Astrocyte of the spinal cord (primary cell): ENCODE measurements around the gene CLCNKA.
"Not testable (repeated sequence)": the region's sequence is repeated elsewhere in the genome, so short reads cannot be mapped to it uniquely, and the experiment has no call there.

Experiments
- DNase-seq: peaks from one replicate; pipeline ENCODE4 v3.0.0; 2011; ENCODE audit warnings: low read depth, low spot score
- H3K4me3 ChIP-seq: 2 replicates; pipeline ENCODE4 v1.5.1; 2011; ENCODE audit warnings: low read depth, mild to moderate bottlenecking, low read length, moderate library complexity
- in situ Hi-C: cut with HindIII; loops from 2 replicates; pipeline ENCODE4 v1.10.0; 2017; ENCODE audit warnings: low sequenced_read_pairs
- TF ChIP-seq, protein P1 (sequence below): IDR thresholded peaks from 2 replicates; pipeline ENCODE4 v1.5.1; 2012; ENCODE audit warnings: low read depth, mild to moderate bottlenecking, low read length, inconsistent platforms

Gene CLCNKA

DNA sequence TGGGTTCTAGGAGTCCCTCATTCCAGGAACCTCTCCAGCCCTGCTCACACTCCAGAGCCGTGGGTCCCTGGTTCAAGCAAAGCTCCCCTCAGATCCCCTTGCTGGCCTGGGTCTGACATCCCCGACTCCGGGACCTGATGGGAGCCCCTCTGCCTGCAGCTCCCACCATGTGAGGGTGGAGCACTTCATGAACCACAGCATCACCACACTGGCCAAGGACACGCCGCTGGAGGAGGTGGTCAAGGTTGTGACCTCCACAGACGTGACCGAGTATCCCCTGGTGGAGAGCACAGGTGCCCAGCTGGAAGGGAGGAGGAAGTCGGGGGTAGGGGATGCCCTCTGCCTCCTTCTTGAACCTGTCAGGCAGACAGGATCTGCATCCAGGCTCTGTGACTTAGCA lies 9.7 kb downstream of the CLCNKA start:
- DNase-seq, result no peak
- TF ChIP-seq, protein P1, sequence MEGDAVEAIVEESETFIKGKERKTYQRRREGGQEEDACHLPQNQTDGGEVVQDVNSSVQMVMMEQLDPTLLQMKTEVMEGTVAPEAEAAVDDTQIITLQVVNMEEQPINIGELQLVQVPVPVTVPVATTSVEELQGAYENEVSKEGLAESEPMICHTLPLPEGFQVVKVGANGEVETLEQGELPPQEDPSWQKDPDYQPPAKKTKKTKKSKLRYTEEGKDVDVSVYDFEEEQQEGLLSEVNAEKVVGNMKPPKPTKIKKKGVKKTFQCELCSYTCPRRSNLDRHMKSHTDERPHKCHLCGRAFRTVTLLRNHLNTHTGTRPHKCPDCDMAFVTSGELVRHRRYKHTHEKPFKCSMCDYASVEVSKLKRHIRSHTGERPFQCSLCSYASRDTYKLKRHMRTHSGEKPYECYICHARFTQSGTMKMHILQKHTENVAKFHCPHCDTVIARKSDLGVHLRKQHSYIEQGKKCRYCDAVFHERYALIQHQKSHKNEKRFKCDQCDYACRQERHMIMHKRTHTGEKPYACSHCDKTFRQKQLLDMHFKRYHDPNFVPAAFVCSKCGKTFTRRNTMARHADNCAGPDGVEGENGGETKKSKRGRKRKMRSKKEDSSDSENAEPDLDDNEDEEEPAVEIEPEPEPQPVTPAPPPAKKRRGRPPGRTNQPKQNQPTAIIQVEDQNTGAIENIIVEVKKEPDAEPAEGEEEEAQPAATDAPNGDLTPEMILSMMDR, result no peak
- in situ Hi-C loops, result no loop called here
- no peak overlapping the region for H3K4me3 ChIP-seq

DNA sequence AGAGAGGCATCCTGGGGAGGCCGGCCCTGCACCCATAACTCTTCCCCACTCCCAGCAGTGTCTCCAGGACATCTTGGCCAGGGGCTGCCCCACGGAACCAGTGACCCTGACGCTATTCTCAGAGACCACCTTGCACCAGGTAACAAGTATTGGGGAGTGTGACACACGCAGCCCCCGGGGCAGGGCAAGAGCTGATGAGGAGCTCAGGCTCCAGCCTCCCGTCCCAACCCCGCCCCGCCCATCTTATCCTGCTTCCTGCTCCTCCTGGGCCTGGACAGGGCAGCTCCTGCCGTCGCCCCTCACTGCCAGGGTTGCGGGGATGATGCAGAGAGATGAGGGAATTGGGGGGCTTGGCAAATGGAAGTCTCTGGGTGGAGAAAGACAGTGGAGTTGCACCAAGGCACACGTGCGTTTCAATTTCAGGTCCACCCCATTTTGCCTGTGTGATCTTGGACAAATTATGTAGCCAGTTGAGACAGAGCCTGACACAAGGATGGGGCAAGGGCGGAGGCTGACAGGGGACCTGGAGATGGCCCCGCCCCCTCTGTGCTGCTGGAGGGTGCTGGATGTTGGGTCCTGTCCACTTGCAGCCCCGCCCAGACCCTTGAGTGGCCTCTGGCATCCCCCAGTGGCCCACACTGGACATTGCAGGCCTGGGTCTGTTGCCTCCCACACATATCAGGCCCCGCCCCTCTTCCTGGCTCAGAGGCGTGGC lies 10.7 kb downstream of the CLCNKA start:
- H3K4me3 ChIP-seq, result no peak overlapping the region
- in situ Hi-C loops, result no loop called here
- TF ChIP-seq, protein P1, result peak; percentile 99
- peak; percentile 85 for DNase-seq

DNA sequence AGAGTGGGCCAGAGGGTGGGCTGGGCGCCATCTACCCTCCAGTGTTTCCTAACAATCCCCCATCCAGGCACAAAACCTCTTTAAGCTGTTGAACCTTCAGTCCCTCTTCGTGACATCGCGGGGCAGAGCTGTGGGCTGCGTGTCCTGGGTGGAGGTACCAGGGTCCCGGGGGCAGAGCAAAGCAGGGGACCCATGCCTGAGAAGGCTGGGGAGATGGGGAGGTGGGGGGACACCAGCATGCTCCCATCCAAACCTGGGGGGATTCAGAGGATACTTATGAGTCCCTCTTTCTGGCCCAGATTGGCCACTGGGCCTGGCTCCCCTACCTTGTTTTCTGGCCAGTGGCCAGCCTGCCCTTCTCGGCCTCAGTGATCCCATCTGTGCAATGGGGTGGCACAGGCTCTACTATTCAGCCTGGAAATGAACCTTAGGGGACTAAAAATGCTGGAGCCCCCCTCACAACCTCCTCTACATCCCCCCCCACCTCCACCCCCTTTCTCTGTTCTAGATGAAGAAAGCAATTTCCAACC lies 11.3 kb downstream of the CLCNKA start:
- H3K4me3 ChIP-seq, DNase-seq, in situ Hi-C loops: not testable (repeated sequence)

DNA sequence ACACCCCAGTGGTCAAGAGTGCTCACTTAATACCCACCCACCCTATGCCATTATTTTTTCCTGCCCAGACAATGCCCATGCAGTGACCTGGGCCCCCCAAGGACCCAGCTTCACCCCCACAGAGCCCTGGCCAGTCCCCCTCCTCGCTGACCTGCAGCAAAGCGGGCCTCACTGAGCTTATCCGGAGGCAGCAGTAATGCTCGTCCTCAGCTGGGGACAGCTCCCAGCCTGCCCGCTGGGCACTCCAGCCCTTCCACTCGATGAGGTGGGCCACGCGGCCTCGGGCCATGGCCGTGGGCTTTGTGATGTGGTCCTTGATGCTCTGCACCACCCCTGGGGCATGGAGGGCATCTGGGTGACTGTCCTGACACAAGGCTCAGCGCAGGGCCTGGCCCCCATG lies 14.6 kb downstream of the CLCNKA start:
- H3K4me3 ChIP-seq, in situ Hi-C loops, DNase-seq: not testable (repeated sequence)

DNA sequence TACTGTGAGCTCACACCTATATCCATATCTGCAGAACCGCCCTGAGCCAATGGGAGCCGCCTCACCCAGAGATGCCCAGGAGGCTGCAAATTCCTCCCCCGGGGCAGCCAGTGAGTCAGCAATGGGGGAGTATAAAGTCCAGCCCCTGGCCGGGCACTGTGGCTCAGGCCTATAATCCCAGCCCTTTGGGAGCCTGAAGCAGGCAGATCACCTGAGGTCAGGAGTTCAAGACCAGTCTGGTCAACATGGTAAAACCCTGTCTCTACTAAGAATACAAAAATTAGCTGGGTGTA lies 16.7 kb downstream of the CLCNKA start:
- no peak for DNase-seq
- in situ Hi-C loops, result no loop called here
- TF ChIP-seq, protein P1, result no peak

DNA sequence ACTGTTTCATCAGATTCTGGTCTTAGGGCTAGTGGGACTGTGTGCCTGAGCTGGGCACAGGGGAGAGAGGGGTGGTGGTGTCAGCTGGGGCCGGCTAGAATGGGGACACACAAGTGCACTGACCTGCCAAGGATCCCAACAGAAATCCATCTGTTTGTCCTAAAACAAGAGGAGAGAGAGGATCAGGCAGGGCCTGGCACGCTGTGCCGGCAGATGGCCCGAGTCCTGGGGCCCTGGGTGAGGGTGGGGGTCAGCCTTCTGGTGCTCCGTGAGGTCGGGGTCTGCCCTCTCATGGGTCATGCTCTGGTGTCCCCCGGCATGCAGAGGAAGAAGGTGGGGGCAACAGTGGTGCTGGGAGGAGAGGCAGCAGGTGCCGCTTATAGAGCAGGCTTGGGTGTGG lies 18.0 kb downstream of the CLCNKA start:
- H3K4me3 ChIP-seq, in situ Hi-C loops, DNase-seq: not testable (repeated sequence)

More for the DNA sequence above, 16.7 kb downstream of the CLCNKA start:
- no peak overlapping the region for H3K4me3 ChIP-seq

DNA sequence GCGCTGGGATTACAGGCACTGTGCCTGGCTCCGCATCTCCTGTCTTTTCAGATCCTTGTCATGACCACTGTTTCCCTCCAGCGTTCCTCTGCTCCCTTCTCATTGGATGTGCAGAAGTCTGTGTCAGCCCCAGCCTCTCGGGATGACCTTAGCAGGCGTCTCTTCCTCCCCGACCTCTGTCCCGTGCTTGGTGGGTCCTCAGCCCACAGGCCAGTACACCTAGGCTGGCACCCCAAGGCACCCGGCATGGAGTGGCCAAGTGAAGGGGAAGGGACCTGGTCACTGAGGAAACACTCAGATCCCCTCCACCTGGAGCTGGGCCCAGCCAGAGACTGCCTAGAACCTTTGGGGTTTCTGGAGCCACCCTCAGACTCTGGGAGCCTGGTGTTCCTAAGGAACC lies 19.4 kb downstream of the CLCNKA start:
- TF ChIP-seq, protein P1, result no peak
- no peak overlapping the region for H3K4me3 ChIP-seq
- in situ Hi-C loops, result no loop called here
- DNase-seq, result no peak

GRCh38 chr1:16042096-16042495 lies 20.3 kb downstream of the CLCNKA start:
- TF ChIP-seq, protein P1, result peak; percentile 35
- in situ Hi-C loops, result no loop called here
- DNase-seq, result no peak
- H3K4me3 ChIP-seq, result no peak overlapping the region

DNA sequence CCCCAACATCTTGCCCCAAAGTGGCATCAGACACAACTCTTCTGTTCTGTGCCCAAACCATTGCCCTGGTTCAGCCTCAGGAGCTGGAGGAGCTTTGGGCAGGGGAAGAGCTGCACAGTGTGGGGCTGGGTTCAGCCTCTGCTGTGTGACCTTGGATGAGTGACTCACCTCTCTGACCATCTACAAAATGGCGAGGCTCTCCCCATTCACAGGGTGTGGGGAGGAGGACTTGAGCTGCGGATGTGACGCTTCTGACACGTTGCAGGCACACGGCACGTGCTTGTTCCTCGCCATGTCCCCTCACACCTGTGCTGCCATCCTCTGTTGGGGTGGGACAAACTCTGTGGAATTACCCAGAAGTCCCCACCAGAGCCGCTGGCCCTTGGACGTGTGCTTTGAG lies 20.8 kb downstream of the CLCNKA start:
- H3K4me3 ChIP-seq, DNase-seq, in situ Hi-C loops: not testable (repeated sequence)
